CD4-positive, alpha-beta memory T cell (primary cell): ENCODE data around the gene NSD1. TPM values are rescaled to one million over a fixed set of nuclear protein-coding genes. Genes with fewer than 3 reads are reported as not detected.

Experiments
- CTCF ChIA-PET: fragments of 350-600 bp; sonication (Branson Sonifier 250); formaldehyde crosslinking; loops from one replicate; lab custom pipeline; 2021; ENCODE audit warnings: inconsistent platforms; ENCODE audit not compliant: partially characterized antibody; lab: Charles Lee
- POLR2A ChIA-PET: fragments of 350-600 bp; sonication (Branson Sonifier 250); formaldehyde crosslinking; loops from one replicate; lab custom pipeline; 2021; ENCODE audit not compliant: partially characterized antibody; lab: Charles Lee
- DNase-seq, 5 donors: peaks; one replicate each; pipeline versions ENCODE4 v3.0.0 to v3.0.0-alpha.2; 2020 to 2022; ENCODE audit warnings: mixed read lengths in 1 of 5
- H3K27ac ChIP-seq: one replicate; pipeline ENCODE4 v1.7.0; 2013; ENCODE audit warnings: low read depth, low read length
- H3K27me3 ChIP-seq: 2 replicates; pipeline ENCODE4 v1.7.0; 2013; ENCODE audit warnings: mild to moderate bottlenecking, low read length, moderate library complexity; ENCODE audit not compliant: insufficient read depth
- H3K36me3 ChIP-seq: 2 replicates; pipeline ENCODE4 v1.7.0; 2013; ENCODE audit warnings: mild to moderate bottlenecking, low read length, moderate library complexity; ENCODE audit not compliant: insufficient read depth
- H3K4me1 ChIP-seq: 2 replicates; pipeline ENCODE4 v1.7.0; 2013; ENCODE audit warnings: mild to moderate bottlenecking, low read length, moderate library complexity; ENCODE audit not compliant: insufficient read depth
- H3K4me3 ChIP-seq, 2 donors: one replicate each; pipeline ENCODE4 v1.7.0; 2013; ENCODE audit warnings: low read length in 2 of 2, mild to moderate bottlenecking in 1 of 2
- H3K9me3 ChIP-seq, 2 donors: one replicate each; pipeline ENCODE4 v1.7.0; 2013; ENCODE audit warnings: low read length in 2 of 2, control low read depth in 1 of 2; ENCODE audit not compliant: control insufficient read depth in 1 of 2
- H3K27ac Mint-ChIP-seq, 7 donors: one replicate each; pipeline ENCODE4 v1.8.0; 2020 to 2021; ENCODE audit warnings: mixed read lengths in 7 of 7, mild to moderate bottlenecking in 6 of 7, inconsistent platforms in 3 of 7, moderate library complexity in 3 of 7
- H3K27me3 Mint-ChIP-seq, 2 donors: one replicate each; pipeline ENCODE4 v1.8.0; 2020 to 2021; ENCODE audit warnings: mixed read lengths in 2 of 2
- H3K36me3 Mint-ChIP-seq, 2 donors: one replicate each; pipeline ENCODE4 v1.8.0; 2020 to 2021; ENCODE audit warnings: mixed read lengths in 2 of 2, inconsistent platforms in 1 of 2, mild to moderate bottlenecking in 1 of 2
- H3K4me1 Mint-ChIP-seq, 4 donors: one replicate each; pipeline ENCODE4 v1.8.0; 2020 to 2021; ENCODE audit warnings: mixed read lengths in 4 of 4, mild to moderate bottlenecking in 1 of 4
- H3K4me3 Mint-ChIP-seq, 8 donors: one replicate each; pipeline ENCODE4 v1.8.0; 2020 to 2021; ENCODE audit warnings: mixed read lengths in 8 of 8, mild to moderate bottlenecking in 7 of 8, moderate library complexity in 6 of 8, inconsistent platforms in 3 of 8
- H3K9me3 Mint-ChIP-seq, 8 donors: one replicate each; pipeline ENCODE4 v1.8.0; 2020 to 2021; ENCODE audit warnings: mixed read lengths in 8 of 8, mild to moderate bottlenecking in 5 of 8, inconsistent platforms in 3 of 8, moderate library complexity in 1 of 8
- intact Hi-C: fragments of 100-400 bp; cut with micrococcal nuclease; formaldehyde crosslinking; loops from one replicate; pipeline ENCODE4 v1.15.1; 2023
- polyA plus RNA-seq, 2 donors: library from polyadenylated mRNA; unstranded; fragments of 300-500 nt; fragmentation: Illumina TruSeq; gene quantifications; one replicate each; pipeline ENCODE4 v1.2.3, GENCODE V29; 2021
- total RNA-seq, 2 experiments: library from RNA; stranded (reverse); gene quantifications; one replicate each; pipeline ENCODE4 v1.2.3, GENCODE V29; 2021

The NSD1 gene
- total and polyA plus RNA-seq, 4 experiments from 2014 or later, result 14.3 to 122 (median 90.0) TPM

DNA sequence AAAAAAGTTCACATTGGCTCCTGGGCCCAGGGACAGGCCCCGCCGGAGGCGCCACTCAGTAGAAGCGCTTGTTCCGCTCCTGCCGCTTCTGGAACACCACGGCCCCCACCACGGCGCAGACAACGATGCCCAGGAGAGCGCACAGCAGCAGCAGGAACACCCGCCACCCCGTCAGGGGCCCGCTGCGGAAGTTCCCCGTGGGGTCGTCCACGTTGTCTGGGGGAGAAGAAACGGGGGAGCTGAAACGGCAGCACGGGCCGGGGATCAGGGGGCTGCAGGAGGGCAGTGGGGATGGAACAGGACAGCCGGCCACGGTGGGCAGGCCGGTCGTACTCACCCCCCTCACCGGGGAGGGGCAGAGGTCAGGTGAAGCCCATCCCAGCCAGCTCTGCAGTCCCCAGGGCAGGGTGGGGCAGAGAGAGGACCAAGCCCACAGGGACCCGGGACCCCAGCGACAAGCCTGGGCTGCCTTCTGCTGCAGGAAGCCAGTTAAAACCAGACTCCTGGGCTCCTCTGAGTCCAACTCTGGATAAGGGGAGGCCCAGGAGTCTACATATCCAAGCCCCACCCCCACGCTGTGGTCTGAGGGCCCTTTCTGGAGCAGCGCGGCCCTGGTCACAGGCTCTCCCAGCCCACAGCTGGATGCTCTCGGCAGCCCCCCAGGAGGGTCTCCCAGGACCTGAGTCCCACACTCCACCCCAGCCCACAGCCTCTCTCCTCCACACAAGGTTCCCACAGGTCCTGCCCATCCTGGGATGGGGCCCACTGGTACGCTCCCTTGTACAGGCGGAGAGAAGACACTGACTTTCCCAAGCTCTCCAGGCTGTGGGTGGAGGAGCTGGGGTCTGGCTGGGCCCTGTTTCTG, 198.7 kb downstream of the NSD1 start:
- no peak overlapping the region for H3K4me3 ChIP-seq
- H3K36me3 Mint-ChIP-seq, result peaks cover 26 to 65% of the 10 kb centered on the region in 2 donors
- H3K4me3 Mint-ChIP-seq, result no peak overlapping the region
- no peak for DNase-seq
- ChIA-PET CTCF (interaction anchor here (3.6 kb wide), 1 partner anchor 14 kb away, joined by 8 read pairs; no protein-coding TSS in a partner anchor), POLR2A (interaction anchor here (2.6 kb wide), 1 partner anchor 71 kb away, joined by 9 read pairs; no protein-coding TSS in a partner anchor)
- H3K36me3 ChIP-seq, result peaks cover 68% of the 10 kb centered on the region
- H3K4me1 Mint-ChIP-seq, result peaks cover 0 to 6% (median 5%) of the 10 kb centered on the region in 4 donors
- no peaks in the 10 kb centered on the region for H3K4me1 ChIP-seq
- intact Hi-C loops, result no loop called here
- H3K27me3 Mint-ChIP-seq, result no peaks in the 10 kb centered on the region
- H3K9me3 ChIP-seq, result no peaks in the 10 kb centered on the region
- H3K27me3 ChIP-seq, result no peaks in the 10 kb centered on the region
- H3K27ac Mint-ChIP-seq, result no peak overlapping the region
- no peak overlapping the region for H3K27ac ChIP-seq
- H3K9me3 Mint-ChIP-seq, result no peaks in the 10 kb centered on the region

DNA sequence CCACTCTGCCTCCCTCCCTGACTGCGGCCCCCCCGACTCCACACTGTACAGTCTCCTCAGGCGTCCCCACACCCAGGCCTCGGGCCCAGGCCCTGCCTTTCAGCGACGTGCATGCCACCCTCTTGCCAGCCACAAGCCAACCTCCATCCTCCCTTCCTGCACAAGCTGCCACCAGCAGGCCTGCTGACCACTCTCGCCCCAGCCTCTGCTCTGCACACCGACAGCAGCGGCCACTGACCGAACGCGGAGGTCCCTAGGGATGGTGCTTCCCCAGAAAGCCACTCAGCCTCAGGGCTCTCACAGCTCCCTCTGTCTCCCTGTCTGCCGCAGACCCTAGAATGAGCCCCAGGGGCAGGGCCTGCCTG, 199.3 kb downstream of the NSD1 start:
- Histone ChIP-seq H3K27ac (no peak overlapping the region), H3K4me3 (no peak overlapping the region), H3K36me3 (peaks cover 75% of the 10 kb centered on the region), H3K27me3 (no peaks in the 10 kb centered on the region), H3K4me1 (no peaks in the 10 kb centered on the region), H3K9me3 (no peaks in the 10 kb centered on the region)
- intact Hi-C loops, result no loop called here
- DNase-seq, result no peak
- Mint-ChIP-seq H3K36me3 (peaks cover 24 to 64% of the 10 kb centered on the region in 2 donors), H3K27me3 (no peaks in the 10 kb centered on the region), H3K27ac (peak overlapping the region in 1 of 7 donors; percentile 35), H3K9me3 (no peaks in the 10 kb centered on the region), H3K4me3 (no peak overlapping the region), H3K4me1 (peaks cover 1 to 6% (median 2%) of the 10 kb centered on the region in 4 donors)
- CTCF ChIA-PET, result interaction anchor here (1.7 to 3.6 kb wide), 2 partner anchors 15 to 23 kb away, joined by 5 to 8 read pairs; no protein-coding TSS in a partner anchor
- POLR2A ChIA-PET, result interaction anchor here (2.6 kb wide), 1 partner anchor 70 kb away, joined by 9 read pairs; no protein-coding TSS in a partner anchor

DNA sequence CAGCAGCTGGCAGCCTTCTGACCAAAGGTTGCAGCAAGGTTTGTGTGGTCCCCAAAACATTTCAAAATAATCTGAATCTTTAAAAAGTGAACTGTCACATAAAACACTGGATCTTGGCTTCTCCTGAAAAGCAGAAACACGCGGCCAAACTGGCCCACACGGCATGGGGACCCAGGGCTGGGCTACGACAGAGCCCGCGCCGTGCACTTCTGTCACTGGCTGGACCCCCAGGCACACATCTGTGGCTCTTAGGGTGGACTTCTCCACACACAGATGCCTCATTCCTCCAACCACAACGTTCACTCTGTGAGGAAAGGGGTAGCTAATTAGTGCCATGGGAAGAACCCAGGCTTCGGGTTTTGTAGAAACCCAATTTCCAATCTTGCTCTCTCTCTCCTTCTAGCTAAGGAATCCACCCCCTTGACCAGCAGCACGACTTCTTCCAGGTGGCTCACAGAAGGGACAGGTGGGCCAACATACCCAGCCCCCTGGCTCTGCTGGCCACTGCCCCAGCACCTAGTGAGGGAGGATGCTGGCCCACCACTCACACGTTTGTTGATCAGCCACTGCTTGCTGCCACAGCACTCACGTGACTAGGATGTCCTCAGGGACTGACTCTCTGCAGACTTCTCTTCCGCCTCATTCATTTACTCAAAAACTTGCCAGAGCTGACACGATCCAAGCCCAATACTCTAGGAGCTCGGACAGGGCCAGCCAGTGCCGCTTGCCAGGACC, 200.0 kb downstream of the NSD1 start:
- ChIA-PET POLR2A (interaction anchor here (2.6 kb wide), 1 partner anchor 69 kb away, joined by 9 read pairs; no protein-coding TSS in a partner anchor), CTCF (interaction anchor here (1.2 to 3.6 kb wide), 3 partner anchors 15 to 56 kb away, joined by 3 to 8 read pairs (median 5); no protein-coding TSS in a partner anchor)
- intact Hi-C loops, result no loop called here
- Mint-ChIP-seq H3K4me1 (peaks cover 0 to 6% (median 2%) of the 10 kb centered on the region in 4 donors), H3K4me3 (no peak overlapping the region), H3K27me3 (no peaks in the 10 kb centered on the region), H3K36me3 (peaks cover 23 to 64% of the 10 kb centered on the region in 2 donors), H3K27ac (peak overlapping the region in 3 of 7 donors; percentile 55 to 70 (median 69)), H3K9me3 (no peaks in the 10 kb centered on the region)
- Histone ChIP-seq H3K9me3 (no peaks in the 10 kb centered on the region), H3K27me3 (no peaks in the 10 kb centered on the region), H3K27ac (no peak overlapping the region), H3K4me1 (no peaks in the 10 kb centered on the region), H3K36me3 (peaks cover 82% of the 10 kb centered on the region), H3K4me3 (no peak overlapping the region)
- DNase-seq, result no peak

DNA sequence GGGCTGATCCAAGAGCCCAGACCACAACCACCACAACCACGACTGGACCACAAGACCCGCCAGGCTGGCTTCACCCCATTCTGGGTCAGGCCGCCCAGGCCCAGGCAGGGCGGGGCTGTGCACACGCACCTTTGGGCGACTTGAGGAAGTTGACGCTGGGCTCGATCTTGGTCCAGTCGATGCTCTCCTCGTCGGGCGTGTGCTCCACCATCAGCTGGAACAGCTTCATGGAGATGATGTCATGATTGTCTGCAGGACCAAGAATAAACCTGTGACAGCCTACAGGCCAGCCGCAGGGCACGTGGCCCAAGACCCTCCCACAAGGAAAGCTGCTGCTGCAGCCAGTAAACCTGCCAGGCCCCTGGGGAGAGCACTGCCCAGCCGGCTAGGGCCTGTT, 200.6 kb downstream of the NSD1 start:
- peaks cover 0 to 7% (median 2%) of the 10 kb centered on the region in 4 donors for H3K4me1 Mint-ChIP-seq
- H3K9me3 Mint-ChIP-seq, result no peaks in the 10 kb centered on the region
- Histone ChIP-seq H3K27ac (no peak overlapping the region), H3K9me3 (no peaks in the 10 kb centered on the region), H3K27me3 (no peaks in the 10 kb centered on the region), H3K36me3 (peaks cover 83% of the 10 kb centered on the region), H3K4me3 (no peak overlapping the region), H3K4me1 (no peaks in the 10 kb centered on the region)
- H3K36me3 Mint-ChIP-seq, result peaks cover 24 to 63% of the 10 kb centered on the region in 2 donors
- POLR2A ChIA-PET, result interaction anchor here (2.6 kb wide), 1 partner anchor 69 kb away, joined by 9 read pairs; no protein-coding TSS in a partner anchor
- H3K4me3 Mint-ChIP-seq, result no peak overlapping the region
- DNase-seq, result no peak
- peak overlapping the region in 1 of 7 donors; percentile 69 for H3K27ac Mint-ChIP-seq
- CTCF ChIA-PET, result interaction anchor here (1.2 to 3.6 kb wide), 3 partner anchors 16 to 55 kb away, joined by 3 to 8 read pairs (median 5); no protein-coding TSS in a partner anchor
- no peaks in the 10 kb centered on the region for H3K27me3 Mint-ChIP-seq
- intact Hi-C loops, result no loop called here

DNA sequence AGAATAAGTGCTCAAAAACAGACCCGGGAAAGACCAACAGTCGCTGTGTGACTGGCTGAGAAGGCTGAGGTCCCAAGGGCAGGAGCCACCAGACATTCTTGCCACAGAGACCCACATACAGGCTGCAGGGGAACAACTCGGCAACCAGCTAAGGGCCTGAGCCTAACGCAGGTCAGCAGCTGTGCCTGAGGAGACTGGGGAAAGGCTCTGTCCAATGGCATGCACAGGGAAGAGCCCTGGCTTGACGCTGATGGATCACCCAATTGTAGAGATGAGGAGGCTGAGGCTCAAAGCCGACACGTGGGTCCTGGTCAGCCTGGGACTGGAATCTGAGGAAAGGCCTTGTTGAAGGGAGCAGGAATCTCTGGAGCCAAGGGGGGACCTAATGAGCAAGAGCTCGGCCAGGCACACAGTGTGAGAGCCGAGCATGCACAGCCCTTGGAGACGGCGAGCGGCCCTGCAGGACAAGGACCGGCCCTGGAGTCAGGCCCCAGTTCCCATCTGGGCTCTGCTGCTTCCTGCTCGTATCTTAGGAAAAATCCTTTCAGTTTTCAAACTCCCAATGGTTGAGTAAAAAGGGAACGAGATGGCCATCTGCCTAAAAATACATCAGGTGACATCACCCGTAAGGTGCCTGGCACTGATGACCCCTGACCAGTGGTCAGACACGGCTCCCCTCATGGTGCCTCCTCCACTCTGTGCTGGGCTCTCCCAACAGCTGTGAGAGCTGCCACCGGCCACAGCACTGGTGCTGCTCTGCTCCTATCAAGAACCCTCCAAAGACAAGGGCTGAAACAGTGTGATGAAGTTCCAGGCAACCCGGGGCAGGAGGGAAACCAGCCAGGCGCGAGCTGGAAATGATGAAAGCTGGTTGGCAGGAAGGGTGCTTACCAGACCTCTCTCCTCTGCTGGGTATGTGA, 201.5 kb downstream of the NSD1 start:
- H3K4me3 Mint-ChIP-seq, result no peak overlapping the region
- H3K9me3 Mint-ChIP-seq, result peaks cover 0 to 8% (median under 1%) of the 10 kb centered on the region in 8 donors
- Histone ChIP-seq H3K27ac (no peak overlapping the region), H3K9me3 (no peaks in the 10 kb centered on the region), H3K36me3 (peaks cover 85% of the 10 kb centered on the region), H3K4me3 (no peak overlapping the region), H3K4me1 (no peaks in the 10 kb centered on the region), H3K27me3 (no peaks in the 10 kb centered on the region)
- intact Hi-C loops, result no loop called here
- no peaks in the 10 kb centered on the region for H3K27me3 Mint-ChIP-seq
- ChIA-PET POLR2A (interaction anchor here (0.8 kb wide), 1 partner anchor 17 kb away, joined by 3 read pairs; the partner anchor contains the start of gene LMAN2), CTCF (interaction anchor here (1.1 to 3.6 kb wide), 3 partner anchors 17 to 54 kb away, joined by 3 to 8 read pairs (median 3); no protein-coding TSS in a partner anchor)
- H3K4me1 Mint-ChIP-seq, result peaks cover 8 to 16% (median 9%) of the 10 kb centered on the region in 4 donors
- H3K36me3 Mint-ChIP-seq, result peaks cover 32 to 65% of the 10 kb centered on the region in 2 donors
- H3K27ac Mint-ChIP-seq, result no peak overlapping the region
- no peak for DNase-seq

DNA sequence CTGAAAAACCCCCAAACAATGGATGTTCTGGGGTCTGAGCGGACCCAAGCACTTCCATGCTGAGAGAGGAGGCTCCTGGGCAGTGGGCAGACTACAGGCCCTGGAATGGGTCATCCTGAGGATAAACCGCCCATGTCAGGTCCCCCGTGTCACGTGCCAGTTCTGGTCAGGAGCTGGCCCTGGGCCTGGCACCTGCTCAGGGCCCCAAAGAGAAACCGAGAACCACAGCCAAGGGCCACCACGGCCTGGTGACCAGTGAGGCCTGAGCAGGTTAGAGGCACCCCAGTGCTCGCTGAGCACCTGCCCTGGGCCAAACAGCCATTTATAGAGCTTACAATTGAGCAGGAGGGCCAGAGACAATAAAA, 202.1 kb downstream of the NSD1 start:
- Histone ChIP-seq H3K27me3 (no peaks in the 10 kb centered on the region), H3K4me3 (no peak overlapping the region), H3K9me3 (no peaks in the 10 kb centered on the region), H3K36me3 (peaks cover 79% of the 10 kb centered on the region), H3K4me1 (no peaks in the 10 kb centered on the region), H3K27ac (no peak overlapping the region)
- H3K36me3 Mint-ChIP-seq, result peaks cover 28 to 60% of the 10 kb centered on the region in 2 donors
- no peak overlapping the region for H3K27ac Mint-ChIP-seq
- ChIA-PET POLR2A (interaction anchor here (0.8 kb wide), 1 partner anchor 16 kb away, joined by 3 read pairs; the partner anchor contains the start of gene LMAN2), CTCF (interaction anchor here (1.1 kb wide), 1 partner anchor 20 kb away, joined by 3 read pairs; no protein-coding TSS in a partner anchor)
- no peak for DNase-seq
- H3K27me3 Mint-ChIP-seq, result no peaks in the 10 kb centered on the region
- peaks cover 0 to 8% (median under 1%) of the 10 kb centered on the region in 8 donors for H3K9me3 Mint-ChIP-seq
- intact Hi-C loops, result no loop called here
- H3K4me1 Mint-ChIP-seq, result peaks cover 8 to 17% (median 9%) of the 10 kb centered on the region in 4 donors
- no peak overlapping the region for H3K4me3 Mint-ChIP-seq
